Psoas muscle (tissue), 8 donors: Measurements from ENCODE around the gene RGS2. TPM values are rescaled to one million over a fixed set of nuclear protein-coding genes. Genes with fewer than 3 reads are reported as not detected.

Source experiments
- ATAC-seq, 4 donors: fragments of 200-7000 bp; cut with Tn5 transposase; one replicate each; pipeline ENCODE4 v1.9.1; 2020; ENCODE audit warnings: moderate library complexity in 3 of 4, mild to moderate bottlenecking in 2 of 4
- DNase-seq, 2 donors: peaks; one replicate each; pipeline ENCODE4 v3.0.0-alpha.2; 2020
- H3K27ac ChIP-seq: fragments of 200-600 bp; one replicate; pipeline ENCODE4 v1.8.0; 2022
- H3K27me3 ChIP-seq, 3 donors: fragments of 200-600 bp in 1 of 3; one replicate each; pipeline versions ENCODE4 v1.6.1 to v1.8.0; 2013 to 2022; ENCODE audit warnings: low read length in 2 of 3, mild to moderate bottlenecking in 2 of 3, moderate library complexity in 1 of 3; ENCODE audit not compliant: insufficient read depth in 3 of 3
- H3K36me3 ChIP-seq, 2 donors: fragments of 200-600 bp in 1 of 2; one replicate each; pipeline versions ENCODE4 v1.6.1 to v1.8.0; 2013 to 2022; ENCODE audit warnings: low read depth in 1 of 2, mild to moderate bottlenecking in 1 of 2, moderate library complexity in 1 of 2; ENCODE audit not compliant: insufficient read depth in 1 of 2
- H3K4me1 ChIP-seq: fragments of 200-600 bp; one replicate; pipeline ENCODE4 v1.8.0; 2022
- H3K4me3 ChIP-seq: fragments of 200-600 bp; one replicate; pipeline ENCODE4 v1.8.0; 2022; ENCODE audit warnings: mild to moderate bottlenecking
- H3K9me3 ChIP-seq: fragments of 200-600 bp; one replicate; pipeline ENCODE4 v1.8.0; 2022
- CTCF ChIP-seq: fragments of 200-600 bp; IDR thresholded peaks from one replicate; pipeline ENCODE4 v1.8.0; 2022; ENCODE audit warnings: antibody characterized with exemption
- WGBS, 3 donors: extraction: QIAGEN DNeasy Blood & Tissue Kit; methylation state at CpG; one replicate each; pipeline versions ENCODE4 v1.1.6 to v1.1.7; 2013; 5-methylcytosine and 5-hydroxymethylcytosine counted together
- intact Hi-C, 2 donors: fragments of 100-400 bp; cut with DNase I; formaldehyde crosslinking; loops; one replicate each; pipeline versions ENCODE4 v1.11.0 to v1.14.2; 2022
- polyA plus RNA-seq, 3 donors: library from polyadenylated mRNA; stranded (reverse); fragments of 200-250 nt; gene quantifications; one replicate each; pipeline ENCODE4 v1.2.3, GENCODE V29; 2013
- total RNA-seq, 4 donors: library from RNA; stranded (reverse); fragmentation: NEBNext Ultra II Directional in 2 of 4; extraction: Animal tissue kit (Norgen Biotek cat#: 25700) in 2 of 4; gene quantifications; one replicate each; pipeline versions ENCODE4 v1.2.1 to v1.2.4, GENCODE V29; 2021 to 2023
- donor health status: healthy with polysubstance abuse.
- donor health status: DM: no; HTN: no; CAD: no; lungs with moderate emphysema.
- donor health status: Bipolar disorder and iron deficiency.
- donor health status: healthy.
- donor health status: DM: yes; HTN: yes; CAD: no.
- donor health status: DM: no; HTN: no; CAD: no.
- donor health status: DM: no; HTN: no; CAD: no.
- donor health status: DM: yes; HTN: yes; CAD: no.

RGS2 gene
- total and polyA plus RNA-seq, 7 donors, result 1.9 to 47.6 (median 3.9) TPM

- H3K9me3 ChIP-seq, result no peaks in the 10 kb centered on the region
- intact Hi-C loops, result no loop called here
- DNase-seq (no peak), ATAC-seq (no peak)
- no peak for TF ChIP-seq CTCF
- no peak overlapping the region for H3K27ac ChIP-seq
- H3K4me1 ChIP-seq, result no peaks in the 10 kb centered on the region
- no peaks in the 10 kb centered on the region for H3K36me3 ChIP-seq
- no peak overlapping the region for H3K4me3 ChIP-seq
- H3K27me3 ChIP-seq, result no peaks in the 10 kb centered on the region
These were observed 40.4 kb upstream of the RGS2 start for GRCh38 chr1:192768463-192768862.

- intact Hi-C loops, result no loop called here
- WGBS, 3 donors, result 86 to 90% (median 90%) methylated on average over 4 of the region's 4 CpGs
- Histone ChIP-seq H3K4me3 (no peak overlapping the region), H3K27ac (no peak overlapping the region), H3K4me1 (no peaks in the 10 kb centered on the region), H3K9me3 (no peaks in the 10 kb centered on the region), H3K27me3 (no peaks in the 10 kb centered on the region), H3K36me3 (no peaks in the 10 kb centered on the region)
- ATAC-seq (no peak), DNase-seq (no peak)
- no peak for TF ChIP-seq CTCF
These were observed 37.5 kb upstream of the RGS2 start for GRCh38 chr1:192771341-192771740.

- H3K36me3 ChIP-seq, result no peaks in the 10 kb centered on the region
- TF ChIP-seq CTCF, result no peak
- H3K4me3 ChIP-seq, result no peak overlapping the region
- H3K9me3 ChIP-seq, result no peaks in the 10 kb centered on the region
- H3K27ac ChIP-seq, result no peak overlapping the region
- no peak for DNase-seq
- H3K27me3 ChIP-seq, result no peaks in the 10 kb centered on the region
- ATAC-seq, result no peak
- intact Hi-C loops, result no loop called here
- no peaks in the 10 kb centered on the region for H3K4me1 ChIP-seq
- WGBS, 3 donors, result 69 to 79% (median 73%) methylated on average over 2 of the region's 2 CpGs
These were observed 33.2 kb upstream of the RGS2 start for GRCh38 chr1:192775631-192776030.

- DNase-seq, result no peak
- intact Hi-C loops, result no loop called here
- WGBS, 3 donors, result 85 to 87% (median 87%) methylated on average over 4 of the region's 4 CpGs
- Histone ChIP-seq H3K27me3 (no peaks in the 10 kb centered on the region), H3K4me1 (no peaks in the 10 kb centered on the region), H3K4me3 (no peak overlapping the region), H3K27ac (no peak overlapping the region), H3K36me3 (no peaks in the 10 kb centered on the region), H3K9me3 (no peaks in the 10 kb centered on the region)
- no peak for ATAC-seq
- TF ChIP-seq CTCF, result no peak
These were observed 32.6 kb upstream of the RGS2 start for GRCh38 chr1:192776206-192776605.

GRCh38 chr1:192776998-192777397 lies 31.8 kb upstream of the RGS2 start:
- DNase-seq (no peak), ATAC-seq (no peak)
- H3K4me1 ChIP-seq, result no peaks in the 10 kb centered on the region
- H3K27ac ChIP-seq, result no peak overlapping the region
- WGBS, 3 donors, result 61 to 69% (median 68%) methylated on average over 3 of the region's 3 CpGs
- intact Hi-C loops, result no loop called here
- no peak for TF ChIP-seq CTCF
- H3K9me3 ChIP-seq, result no peaks in the 10 kb centered on the region
- H3K4me3 ChIP-seq, result no peak overlapping the region
- no peaks in the 10 kb centered on the region for H3K27me3 ChIP-seq
- H3K36me3 ChIP-seq, result no peaks in the 10 kb centered on the region
